Measurements from ENCODE around the gene CCDC47.

DNA sequence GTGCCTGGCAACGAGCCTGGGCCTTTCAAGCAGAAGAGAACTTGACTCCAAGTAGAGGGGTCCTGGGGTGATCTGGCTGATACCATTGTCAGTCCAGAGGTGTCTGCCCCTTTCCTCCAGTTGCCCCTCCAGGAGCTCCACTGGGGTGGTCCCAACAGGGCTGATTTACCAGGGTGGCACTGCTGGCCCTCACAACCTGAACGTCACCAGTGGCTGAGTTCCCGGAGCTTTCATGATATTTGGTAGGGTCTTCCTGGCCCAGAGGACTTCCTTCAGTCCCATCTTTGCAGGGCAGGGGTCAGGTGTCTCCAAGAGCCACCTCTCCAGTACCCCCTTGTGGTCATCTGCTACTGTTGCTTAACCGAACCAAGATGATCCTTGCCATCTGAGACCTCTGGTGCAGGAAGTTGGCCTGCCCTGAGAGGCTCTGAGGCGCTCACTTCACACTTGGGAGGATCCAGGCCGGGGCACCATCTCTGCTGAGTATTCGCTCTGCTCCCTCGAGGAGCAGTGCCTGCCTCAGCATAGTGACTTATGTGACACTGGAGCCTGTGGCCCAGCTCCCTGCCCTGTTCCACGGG is 76.9 kb downstream of the CCDC47 start:
- TF ChIP-seq, protein P1, sequence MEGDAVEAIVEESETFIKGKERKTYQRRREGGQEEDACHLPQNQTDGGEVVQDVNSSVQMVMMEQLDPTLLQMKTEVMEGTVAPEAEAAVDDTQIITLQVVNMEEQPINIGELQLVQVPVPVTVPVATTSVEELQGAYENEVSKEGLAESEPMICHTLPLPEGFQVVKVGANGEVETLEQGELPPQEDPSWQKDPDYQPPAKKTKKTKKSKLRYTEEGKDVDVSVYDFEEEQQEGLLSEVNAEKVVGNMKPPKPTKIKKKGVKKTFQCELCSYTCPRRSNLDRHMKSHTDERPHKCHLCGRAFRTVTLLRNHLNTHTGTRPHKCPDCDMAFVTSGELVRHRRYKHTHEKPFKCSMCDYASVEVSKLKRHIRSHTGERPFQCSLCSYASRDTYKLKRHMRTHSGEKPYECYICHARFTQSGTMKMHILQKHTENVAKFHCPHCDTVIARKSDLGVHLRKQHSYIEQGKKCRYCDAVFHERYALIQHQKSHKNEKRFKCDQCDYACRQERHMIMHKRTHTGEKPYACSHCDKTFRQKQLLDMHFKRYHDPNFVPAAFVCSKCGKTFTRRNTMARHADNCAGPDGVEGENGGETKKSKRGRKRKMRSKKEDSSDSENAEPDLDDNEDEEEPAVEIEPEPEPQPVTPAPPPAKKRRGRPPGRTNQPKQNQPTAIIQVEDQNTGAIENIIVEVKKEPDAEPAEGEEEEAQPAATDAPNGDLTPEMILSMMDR (conservative IDR thresholded peaks at IDR 0.05; ENCODE audit: low read depth, low read length), result peak; percentile 39
- TF ChIP-seq, protein P2, sequence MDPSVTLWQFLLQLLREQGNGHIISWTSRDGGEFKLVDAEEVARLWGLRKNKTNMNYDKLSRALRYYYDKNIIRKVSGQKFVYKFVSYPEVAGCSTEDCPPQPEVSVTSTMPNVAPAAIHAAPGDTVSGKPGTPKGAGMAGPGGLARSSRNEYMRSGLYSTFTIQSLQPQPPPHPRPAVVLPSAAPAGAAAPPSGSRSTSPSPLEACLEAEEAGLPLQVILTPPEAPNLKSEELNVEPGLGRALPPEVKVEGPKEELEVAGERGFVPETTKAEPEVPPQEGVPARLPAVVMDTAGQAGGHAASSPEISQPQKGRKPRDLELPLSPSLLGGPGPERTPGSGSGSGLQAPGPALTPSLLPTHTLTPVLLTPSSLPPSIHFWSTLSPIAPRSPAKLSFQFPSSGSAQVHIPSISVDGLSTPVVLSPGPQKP (IDR thresholded peaks at IDR 0.05; ENCODE audit: borderline replicate concordance, low read depth, low read length), result no peak
- TF ChIP-seq POLR2A (IDR thresholded peaks at IDR 0.05; ENCODE audit: low read depth, low read length) (no peak), BHLHE40 (IDR thresholded peaks at IDR 0.05; ENCODE audit: low read depth, low read length) (no peak), RCOR1 (IDR thresholded peaks at IDR 0.05; ENCODE audit: insufficient replicate concordance, low read length) (no peak), SMC3 (IDR thresholded peaks at IDR 0.05; ENCODE audit: low read depth, low read length) (peak; percentile 24; the same call in 1 of the 2 replicates), MAZ (IDR thresholded peaks at IDR 0.05; ENCODE audit: borderline replicate concordance, low read depth, low read length) (no peak), CEBPB (IDR thresholded peaks at IDR 0.05; ENCODE audit: low read depth, low read length) (peak; percentile 52; the same call in 1 of the 2 replicates), FOS (IDR thresholded peaks at IDR 0.05; ENCODE audit: low read depth, low read length) (no peak)
